ENCODE data around the gene ZNF593. TPM values are rescaled to one million over a fixed set of nuclear protein-coding genes. Genes with fewer than 3 reads are reported as not detected.

ZNF593 gene
- total and polyA plus RNA-seq, 2 of the 13 experiments (the other 11 are each of a cell fraction or from before 2014, with no cell fraction given): 37.3 to 55.8 TPM

DNA sequence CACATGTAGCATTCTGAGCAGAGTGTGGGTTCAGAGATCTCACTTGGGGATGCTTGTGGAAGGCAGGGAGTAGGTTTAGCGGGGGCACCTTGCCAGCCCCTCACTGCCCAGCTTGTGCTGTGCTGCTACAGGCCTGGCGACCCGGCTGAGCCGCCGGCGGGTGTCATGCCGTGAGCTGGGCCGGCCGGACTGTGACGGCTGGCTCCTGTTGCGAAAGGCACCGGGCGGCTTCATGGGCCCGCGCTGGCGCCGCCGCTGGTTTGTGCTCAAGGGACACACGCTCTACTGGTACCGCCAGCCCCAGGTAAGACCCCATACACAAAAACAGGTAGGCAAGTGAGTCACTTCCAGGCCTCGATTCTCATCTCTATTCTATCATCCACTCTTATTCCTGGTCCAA, 15.2 kb downstream of the ZNF593 start:
- no peak overlapping the region for H3K4me3 ChIP-seq (replicated peaks in 1 of 3; ENCODE audit: insufficient read depth in 1 of 3, low read depth in 2 of 3, low read length in 3 of 3)
- intact Hi-C loops (cut with micrococcal nuclease; ENCODE audit: unreplicated experiment): no loop called here
- H3K4me1 ChIP-seq (ENCODE audit: insufficient read depth, low read length): no peaks in the 10 kb centered on the region
- peaks cover 2% of the 10 kb centered on the region in 2 experiments; a peak in 2 of 5 replicates for H3K36me3 ChIP-seq (replicated peaks in 1 of 2; ENCODE audit: control insufficient read depth in 1 of 2, insufficient read depth in 2 of 2, low read length in 2 of 2)
- no peak overlapping the region for H3K27ac ChIP-seq (ENCODE audit: extremely low read length, insufficient read depth, low read length)
- no peak for FAIRE-seq
- ATAC-seq: peak; percentile 55
- BruUV-seq (replicated peaks): no TSS peak
- ChIA-PET POLR2A (interaction anchor here (1.2 to 2.0 kb wide), 2 partner anchors 15 to 49 kb away, joined by 3 to 4 read pairs; partner anchors contain the start of gene CEP85), CTCF (ENCODE audit: low intra/inter-chr PET ratio, low total read pairs) (no interaction called here)
- H4K20me1 ChIP-seq (ENCODE audit: insufficient read depth, low read length): no peaks in the 10 kb centered on the region
- no peak overlapping the region for H2AFZ ChIP-seq (ENCODE audit: low read length)
- no peaks in the 10 kb centered on the region for H3K27me3 ChIP-seq (ENCODE audit: control insufficient read depth in 1 of 2, insufficient read depth in 2 of 2, low read length in 2 of 2)
- 51% methylated on average over 8 of the region's 21 CpGs for WGBS (ENCODE audit: low lambda C conversion rate)
- no peaks in the 10 kb centered on the region for H3K9me3 ChIP-seq (ENCODE audit: low read length)
- in situ Hi-C loops (cut with HindIII; ENCODE audit: extremely low pct_ligation_motif_present, low pct_unique_long_range_greater_than_20kb): no loop called here
- H3K4me2 ChIP-seq (ENCODE audit: low read depth, low read length): peak overlapping the region; percentile 39; the same call in 1 of the 2 replicates
- H3K9ac ChIP-seq (ENCODE audit: insufficient read depth, low read depth, low read length): no peak overlapping the region
- no peaks in the 10 kb centered on the region for H3K79me2 ChIP-seq (ENCODE audit: insufficient read depth, low read length)
- no peak for DNase-seq (ENCODE audit: low spot score)
- TF ChIP-seq ZNF570 (CRISPR knock-in tag; IDR thresholded peaks at IDR 0.05; ENCODE audit: borderline replicate concordance) (no peak), ZBTB37 (CRISPR knock-in tag; IDR thresholded peaks at IDR 0.05) (no peak), ZNF335 (CRISPR knock-in tag; IDR thresholded peaks at IDR 0.05) (no peak), ZNF629 (CRISPR knock-in tag; conservative IDR thresholded peaks at IDR 0.05) (0 out of 2 replicates have a peak, but pooled peaks have one; percentile 29), XBP1 (CRISPR knock-in tag; IDR thresholded peaks at IDR 0.05) (no peak), NFRKB (IDR thresholded peaks at IDR 0.05) (no peak), RXRA (CRISPR knock-in tag; IDR thresholded peaks at IDR 0.05) (no peak), ZBTB1 (CRISPR knock-in tag; IDR thresholded peaks at IDR 0.05; ENCODE audit: borderline replicate concordance) (no peak), ELK4 (CRISPR knock-in tag; IDR thresholded peaks at IDR 0.05; ENCODE audit: borderline replicate concordance) (no peak), ZNF790 (CRISPR knock-in tag; IDR thresholded peaks at IDR 0.05; ENCODE audit: borderline replicate concordance) (no peak), DR1 (CRISPR knock-in tag; IDR thresholded peaks at IDR 0.05) (no peak), KDM5B (CRISPR knock-in tag; IDR thresholded peaks at IDR 0.05; ENCODE audit: borderline replicate concordance) (no peak), ZNF614 (CRISPR knock-in tag; IDR thresholded peaks at IDR 0.05; ENCODE audit: borderline replicate concordance) (no peak), CEBPB (IDR thresholded peaks at IDR 0.05; ENCODE audit: borderline replicate concordance, low read depth, low read length) (peak; percentile 57; the same call in 1 of the 2 replicates), ZXDC (CRISPR knock-in tag; IDR thresholded peaks at IDR 0.05) (no peak)
- TF ChIP-seq, protein P1, sequence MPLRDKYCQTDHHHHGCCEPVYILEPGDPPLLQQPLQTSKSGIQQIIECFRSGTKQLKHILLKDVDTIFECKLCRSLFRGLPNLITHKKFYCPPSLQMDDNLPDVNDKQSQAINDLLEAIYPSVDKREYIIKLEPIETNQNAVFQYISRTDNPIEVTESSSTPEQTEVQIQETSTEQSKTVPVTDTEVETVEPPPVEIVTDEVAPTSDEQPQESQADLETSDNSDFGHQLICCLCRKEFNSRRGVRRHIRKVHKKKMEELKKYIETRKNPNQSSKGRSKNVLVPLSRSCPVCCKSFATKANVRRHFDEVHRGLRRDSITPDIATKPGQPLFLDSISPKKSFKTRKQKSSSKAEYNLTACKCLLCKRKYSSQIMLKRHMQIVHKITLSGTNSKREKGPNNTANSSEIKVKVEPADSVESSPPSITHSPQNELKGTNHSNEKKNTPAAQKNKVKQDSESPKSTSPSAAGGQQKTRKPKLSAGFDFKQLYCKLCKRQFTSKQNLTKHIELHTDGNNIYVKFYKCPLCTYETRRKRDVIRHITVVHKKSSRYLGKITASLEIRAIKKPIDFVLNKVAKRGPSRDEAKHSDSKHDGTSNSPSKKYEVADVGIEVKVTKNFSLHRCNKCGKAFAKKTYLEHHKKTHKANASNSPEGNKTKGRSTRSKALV (CRISPR knock-in tag; IDR thresholded peaks at IDR 0.05): no peak
- TF ChIP-seq, protein P2, sequence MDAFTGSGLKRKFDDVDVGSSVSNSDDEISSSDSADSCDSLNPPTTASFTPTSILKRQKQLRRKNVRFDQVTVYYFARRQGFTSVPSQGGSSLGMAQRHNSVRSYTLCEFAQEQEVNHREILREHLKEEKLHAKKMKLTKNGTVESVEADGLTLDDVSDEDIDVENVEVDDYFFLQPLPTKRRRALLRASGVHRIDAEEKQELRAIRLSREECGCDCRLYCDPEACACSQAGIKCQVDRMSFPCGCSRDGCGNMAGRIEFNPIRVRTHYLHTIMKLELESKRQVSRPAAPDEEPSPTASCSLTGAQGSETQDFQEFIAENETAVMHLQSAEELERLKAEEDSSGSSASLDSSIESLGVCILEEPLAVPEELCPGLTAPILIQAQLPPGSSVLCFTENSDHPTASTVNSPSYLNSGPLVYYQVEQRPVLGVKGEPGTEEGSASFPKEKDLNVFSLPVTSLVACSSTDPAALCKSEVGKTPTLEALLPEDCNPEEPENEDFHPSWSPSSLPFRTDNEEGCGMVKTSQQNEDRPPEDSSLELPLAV (CRISPR knock-in tag; conservative IDR thresholded peaks at IDR 0.05; ENCODE audit: low read depth): no peak
